ENCODE data around the gene CNPY4. TPM values are rescaled to one million over a fixed set of nuclear protein-coding genes. Genes with fewer than 3 reads are reported as not detected.

Gene CNPY4
- total RNA-seq, 2 experiments from 2014 or later = 22.5 to 25.6 TPM

GRCh38 chr7:100147278-100147677 is 27.8 kb downstream of the CNPY4 start:
- Histone ChIP-seq H3K9me3 (ENCODE audit: control insufficient read depth in 1 of 2, insufficient read depth in 1 of 2, low read length in 2 of 2) (no peaks in the 10 kb centered on the region), H3K27me3 (ENCODE audit: control insufficient read depth in 1 of 2, insufficient read depth in 2 of 2, low read length in 2 of 2) (no peaks in the 10 kb centered on the region), H3K27ac (ENCODE audit: low read depth in 1 of 2, low read length in 2 of 2) (no peak overlapping the region), H3K4me3 (ENCODE audit: low read length) (no peak overlapping the region), H3K4me1 (ENCODE audit: insufficient read depth, low read length) (peaks cover 32% of the 10 kb centered on the region), H3K36me3 (ENCODE audit: insufficient read depth, low read length) (peaks cover 6% of the 10 kb centered on the region)
- H3K36me3 Mint-ChIP-seq (ENCODE audit: low read depth) = peaks cover 28% of the 10 kb centered on the region
- H3K9me3 Mint-ChIP-seq = no peaks in the 10 kb centered on the region
- H3K4me3 Mint-ChIP-seq = no peak overlapping the region
- TF ChIP-seq CTCF (IDR thresholded peaks at IDR 0.05) = no peak
- H3K27me3 Mint-ChIP-seq = no peaks in the 10 kb centered on the region
- intact Hi-C loops (cut with DNase I, micrococcal nuclease) = no loop called here
- DNase-seq (no peak), ATAC-seq (ENCODE audit: poor library complexity) (no peak)
- H3K27ac Mint-ChIP-seq = peak overlapping the region; percentile 95
- ChIA-PET POLR2A (interaction anchor here (0.7 to 4.0 kb wide), 7 partner anchors 9 to 228 kb away, joined by 4 to 53 read pairs (median 15); partner anchors contain the start of genes AP4M1, GAL3ST4, MCM7 and TRAPPC14), CTCF (interaction anchor here (1.7 to 1.8 kb wide), 2 partner anchors 14 to 43 kb away, joined by 4 to 5 read pairs; no protein-coding TSS in a partner anchor)
- peaks cover 33% of the 10 kb centered on the region for H3K4me1 Mint-ChIP-seq (ENCODE audit: low read depth)

- H3K4me1 Mint-ChIP-seq (ENCODE audit: low read depth) = peaks cover 35% of the 10 kb centered on the region
- intact Hi-C loops (cut with DNase I, micrococcal nuclease) = loop anchor here (1.0 to 2.0 kb wide), 4 partner anchors 10 to 29 kb away; partner anchors contain the start of genes GPC2 (in 2 of the 2), STAG3 (in 2 of the 2) and TRAPPC14 (in 1 of the 2)
- Histone ChIP-seq H3K4me1 (ENCODE audit: insufficient read depth, low read length) (peaks cover 35% of the 10 kb centered on the region), H3K9me3 (ENCODE audit: control insufficient read depth in 1 of 2, insufficient read depth in 1 of 2, low read length in 2 of 2) (no peaks in the 10 kb centered on the region), H3K27ac (ENCODE audit: low read depth in 1 of 2, low read length in 2 of 2) (peak overlapping the region; percentile 89 to 94), H3K27me3 (ENCODE audit: control insufficient read depth in 1 of 2, insufficient read depth in 2 of 2, low read length in 2 of 2) (no peaks in the 10 kb centered on the region), H3K4me3 (ENCODE audit: low read length) (peak overlapping the region; percentile 99), H3K36me3 (ENCODE audit: insufficient read depth, low read length) (peaks cover 8% of the 10 kb centered on the region)
- ChIA-PET CTCF (interaction anchor here (0.6 to 2.2 kb wide), 5 partner anchors 10 to 68 kb away, joined by 3 to 9 read pairs (median 4); no protein-coding TSS in a partner anchor), POLR2A (interaction anchor here (0.6 to 4.0 kb wide), 37 partner anchors 10 to 438 kb away, joined by 3 to 53 read pairs (median 6); partner anchors contain the start of genes AP4M1, FBXO24, GAL3ST4 and GPC2)
- peak overlapping the region; percentile 95 for H3K27ac Mint-ChIP-seq
- peaks cover 38% of the 10 kb centered on the region for H3K36me3 Mint-ChIP-seq (ENCODE audit: low read depth)
- peak; percentile 5 for ATAC-seq (ENCODE audit: poor library complexity)
- no peak for DNase-seq
- H3K9me3 Mint-ChIP-seq = no peaks in the 10 kb centered on the region
- no peak for TF ChIP-seq CTCF (IDR thresholded peaks at IDR 0.05)
- no peaks in the 10 kb centered on the region for H3K27me3 Mint-ChIP-seq
- peak overlapping the region; percentile 92 for H3K4me3 Mint-ChIP-seq
Observed at GRCh38 chr7:100148225-100148558, 28.8 kb downstream of the CNPY4 start.

DNA sequence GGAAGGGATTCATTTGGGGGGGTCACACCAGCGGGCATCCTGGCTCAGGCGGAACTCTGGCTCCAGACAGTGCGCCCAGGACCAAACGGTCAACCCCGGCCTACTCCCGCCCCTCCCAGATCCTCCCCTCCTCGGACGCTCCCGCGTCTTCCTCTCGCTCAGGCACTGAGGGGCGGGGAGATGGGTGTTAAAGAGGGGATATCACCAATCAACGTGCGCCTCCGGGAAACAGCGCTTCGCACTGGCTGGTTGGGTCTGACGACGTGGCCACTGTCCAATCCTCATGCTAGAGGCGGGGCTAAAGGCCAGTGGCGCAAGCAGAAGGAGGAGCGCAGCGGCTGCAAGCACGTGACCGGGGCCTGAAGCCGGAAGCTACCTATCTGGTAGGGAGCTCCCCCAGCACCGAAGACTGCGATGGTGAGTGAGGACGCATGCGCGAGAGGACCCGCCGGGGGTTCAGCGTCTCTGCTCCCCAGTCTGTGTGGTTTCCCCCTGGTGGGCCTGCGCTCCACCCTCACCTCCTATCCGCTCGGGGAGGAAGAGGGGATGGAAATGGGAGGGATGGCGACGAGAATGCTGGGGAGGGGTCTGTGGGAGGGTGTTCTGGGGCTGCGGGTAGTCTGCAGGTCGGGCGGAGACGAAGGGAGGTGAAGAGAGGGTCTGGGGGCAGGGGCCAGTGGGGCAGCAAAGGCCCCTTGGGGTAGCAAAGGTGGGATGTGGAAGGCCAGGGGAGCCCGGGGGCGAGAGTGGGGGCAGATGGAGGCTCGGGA is 29.3 kb downstream of the CNPY4 start, which contains the start of gene LAMTOR4:
LAMTOR4 (plus strand) TSS at position 360 of the 770 bp plus-strand sequence; CDS start at position 415, 55 bp downstream.
- Histone ChIP-seq H3K36me3 (ENCODE audit: insufficient read depth, low read length) (peaks cover 14% of the 10 kb centered on the region), H3K4me1 (ENCODE audit: insufficient read depth, low read length) (peaks cover 41% of the 10 kb centered on the region), H3K27ac (ENCODE audit: low read depth in 1 of 2, low read length in 2 of 2) (peak within 1 kb of the TSS; percentile 93 to 94), H3K9me3 (ENCODE audit: control insufficient read depth in 1 of 2, insufficient read depth in 1 of 2, low read length in 2 of 2) (no peaks in the 10 kb centered on the region), H3K27me3 (ENCODE audit: control insufficient read depth in 1 of 2, insufficient read depth in 2 of 2, low read length in 2 of 2) (no peaks in the 10 kb centered on the region), H3K4me3 (ENCODE audit: low read length) (peak within 1 kb of the TSS; percentile 99)
- CTCF ChIA-PET = interaction anchor here (0.6 to 2.2 kb wide), 6 partner anchors 9 to 1269 kb away, joined by 3 to 9 read pairs (median 4); no protein-coding TSS in a partner anchor
- Mint-ChIP-seq H3K27ac (peak within 1 kb of the TSS; percentile 95), H3K4me1 (ENCODE audit: low read depth) (peaks cover 38% of the 10 kb centered on the region), H3K27me3 (no peaks in the 10 kb centered on the region), H3K9me3 (no peaks in the 10 kb centered on the region), H3K4me3 (peak within 1 kb of the TSS; percentile 92), H3K36me3 (ENCODE audit: low read depth) (peaks cover 43% of the 10 kb centered on the region)
- ATAC-seq (ENCODE audit: poor library complexity) (peak; percentile 95), DNase-seq (peak; percentile 94 to 100 (median 97))
- TF ChIP-seq CTCF (IDR thresholded peaks at IDR 0.05) = peak; percentile 9
- intact Hi-C loops (cut with DNase I, micrococcal nuclease) = loop anchor here (1.0 to 2.0 kb wide), 4 partner anchors 10 to 29 kb away; partner anchors contain the start of genes GPC2 (in 2 of the 2), STAG3 (in 2 of the 2) and TRAPPC14 (in 1 of the 2)
- POLR2A ChIA-PET = interaction anchor here (0.6 to 4.0 kb wide), 37 partner anchors 10 to 437 kb away, joined by 3 to 53 read pairs (median 7); partner anchors contain the start of genes AP4M1, FBXO24, GAL3ST4 and GPC2

Data from CD4-positive, alpha-beta T cell (primary cell).